Nephron (organoid): Measurements from ENCODE around the gene C1orf21.

Experiments used
- H3K27ac Mint-ChIP-seq, 3 experiments: 2 replicates each; pipeline ENCODE4 v1.8.0; 2020; ENCODE audit warnings: mixed read lengths in 3 of 3, mild to moderate bottlenecking in 2 of 3, moderate library complexity in 1 of 3
- H3K27me3 Mint-ChIP-seq: 2 replicates; pipeline ENCODE4 v1.8.0; 2021; ENCODE audit warnings: low read depth, mild to moderate bottlenecking, moderate library complexity, mixed read lengths
- H3K36me3 Mint-ChIP-seq: 2 replicates; pipeline ENCODE4 v1.8.0; 2020; ENCODE audit warnings: low read depth, mixed read lengths
- H3K4me1 Mint-ChIP-seq: 2 replicates; pipeline ENCODE4 v1.8.0; 2020; ENCODE audit warnings: mixed read lengths
- H3K4me3 Mint-ChIP-seq, 3 experiments: 2 replicates each; pipeline ENCODE4 v1.8.0; 2020; ENCODE audit warnings: mild to moderate bottlenecking in 3 of 3, mixed read lengths in 3 of 3, moderate library complexity in 2 of 3
- H3K9me3 Mint-ChIP-seq: 2 replicates; pipeline ENCODE4 v1.8.0; 2020; ENCODE audit warnings: mixed read lengths
- TF ChIP-seq, protein P1 (sequence below), 3 experiments: fragments of 200-600 bp; sonication (generic); IDR thresholded peaks; one replicate each; pipeline ENCODE4 v1.5.0; 2021; ENCODE audit warnings: antibody characterized with exemption in 3 of 3; ENCODE audit not compliant: unreplicated experiment in 3 of 3

C1orf21 gene

DNA sequence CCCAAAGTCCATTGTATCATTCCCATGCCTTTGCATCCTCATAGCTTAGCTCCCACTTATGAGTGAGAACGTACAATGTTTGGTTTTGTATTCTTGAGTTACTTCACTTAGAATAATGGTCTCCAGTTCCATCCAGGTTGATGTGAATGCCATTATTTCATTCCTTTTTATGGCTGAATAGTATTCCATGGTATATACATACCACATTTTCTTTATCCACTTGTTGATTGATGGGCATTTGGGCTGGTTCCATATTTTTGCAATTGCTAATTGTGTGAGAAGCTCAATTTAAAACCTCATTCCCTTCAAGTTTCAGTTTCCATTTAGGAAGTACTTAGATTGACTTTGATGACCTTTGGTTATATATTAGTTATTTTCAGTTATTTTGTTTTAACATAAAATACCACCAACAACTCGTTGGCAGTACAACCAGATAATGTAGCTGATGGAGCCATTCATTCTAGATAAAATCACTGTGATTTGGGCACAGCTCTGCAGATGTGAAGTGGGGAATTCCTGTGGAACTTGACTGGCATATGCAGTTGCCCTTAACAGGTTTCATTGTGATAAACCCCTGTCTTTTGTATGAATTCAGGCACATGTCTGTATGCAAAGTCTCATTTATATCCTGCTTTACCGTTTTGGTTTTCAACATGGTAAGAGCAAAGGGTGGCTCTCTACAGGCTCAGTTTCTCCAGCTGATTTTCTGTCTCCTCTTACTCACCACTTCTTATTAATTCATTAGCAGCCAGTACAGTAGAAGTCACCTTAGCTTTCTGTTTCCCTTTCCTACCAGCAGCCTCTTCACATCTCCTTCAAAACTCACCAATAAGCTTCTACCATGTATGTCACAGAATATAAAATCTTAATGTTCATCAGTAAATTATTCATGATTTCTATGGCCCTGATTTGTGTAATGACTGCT is 170.9 kb downstream of the C1orf21 start:
- Mint-ChIP-seq H3K4me1 (peaks cover 26% of the 10 kb centered on the region), H3K9me3 (peaks cover 3% of the 10 kb centered on the region), H3K27me3 (no peaks in the 10 kb centered on the region), H3K27ac (no peak overlapping the region), H3K4me3 (no peak overlapping the region), H3K36me3 (no peaks in the 10 kb centered on the region)
- TF ChIP-seq, protein P1, sequence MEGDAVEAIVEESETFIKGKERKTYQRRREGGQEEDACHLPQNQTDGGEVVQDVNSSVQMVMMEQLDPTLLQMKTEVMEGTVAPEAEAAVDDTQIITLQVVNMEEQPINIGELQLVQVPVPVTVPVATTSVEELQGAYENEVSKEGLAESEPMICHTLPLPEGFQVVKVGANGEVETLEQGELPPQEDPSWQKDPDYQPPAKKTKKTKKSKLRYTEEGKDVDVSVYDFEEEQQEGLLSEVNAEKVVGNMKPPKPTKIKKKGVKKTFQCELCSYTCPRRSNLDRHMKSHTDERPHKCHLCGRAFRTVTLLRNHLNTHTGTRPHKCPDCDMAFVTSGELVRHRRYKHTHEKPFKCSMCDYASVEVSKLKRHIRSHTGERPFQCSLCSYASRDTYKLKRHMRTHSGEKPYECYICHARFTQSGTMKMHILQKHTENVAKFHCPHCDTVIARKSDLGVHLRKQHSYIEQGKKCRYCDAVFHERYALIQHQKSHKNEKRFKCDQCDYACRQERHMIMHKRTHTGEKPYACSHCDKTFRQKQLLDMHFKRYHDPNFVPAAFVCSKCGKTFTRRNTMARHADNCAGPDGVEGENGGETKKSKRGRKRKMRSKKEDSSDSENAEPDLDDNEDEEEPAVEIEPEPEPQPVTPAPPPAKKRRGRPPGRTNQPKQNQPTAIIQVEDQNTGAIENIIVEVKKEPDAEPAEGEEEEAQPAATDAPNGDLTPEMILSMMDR (IDR thresholded peaks at IDR 0.05; ENCODE audit: unreplicated experiment in 3 of 3): no peak

GRCh38 chr1:184558691-184559090 is 171.9 kb downstream of the C1orf21 start:
- H3K27ac Mint-ChIP-seq: no peak overlapping the region
- no peaks in the 10 kb centered on the region for H3K27me3 Mint-ChIP-seq

DNA sequence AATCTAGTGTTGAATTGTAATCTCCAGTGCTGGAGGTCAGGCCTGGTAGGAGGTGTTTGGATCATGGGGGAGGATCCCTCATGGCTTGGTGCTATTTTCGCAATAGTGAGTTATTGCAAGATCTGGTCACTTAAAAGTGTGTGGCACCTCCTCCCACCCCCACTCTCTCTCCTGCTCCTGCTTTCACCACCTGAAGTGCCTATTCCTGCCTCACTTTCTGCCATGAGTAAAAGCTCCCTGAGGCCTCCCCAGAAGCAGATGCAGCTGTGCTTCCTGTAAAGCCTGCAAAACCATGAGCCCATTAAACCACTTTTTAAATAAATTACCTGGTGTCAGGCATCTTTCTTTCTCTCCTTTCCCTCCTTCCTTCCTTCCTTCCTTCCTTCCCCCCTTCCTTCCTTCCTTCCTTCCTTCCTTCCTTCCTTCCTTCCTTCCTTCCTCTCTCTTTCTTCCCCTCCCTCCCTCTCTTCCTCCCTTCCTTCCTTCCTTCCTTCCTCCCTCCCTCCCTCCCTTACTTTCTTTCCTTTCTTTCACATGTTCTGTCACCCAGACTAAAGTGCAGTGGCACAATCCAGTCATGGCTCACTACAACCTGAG is 172.4 kb downstream of the C1orf21 start:
- H3K36me3 Mint-ChIP-seq: no peaks in the 10 kb centered on the region
- H3K27me3 Mint-ChIP-seq: no peaks in the 10 kb centered on the region
- H3K4me3 Mint-ChIP-seq: no peak overlapping the region
- TF ChIP-seq, protein P1 (IDR thresholded peaks at IDR 0.05; ENCODE audit: unreplicated experiment in 3 of 3): no peak
- peaks cover 35% of the 10 kb centered on the region for H3K4me1 Mint-ChIP-seq
- H3K9me3 Mint-ChIP-seq: peaks cover 3% of the 10 kb centered on the region
- no peak overlapping the region for H3K27ac Mint-ChIP-seq

More at GRCh38 chr1:184558691-184559090, 171.9 kb downstream of the C1orf21 start:
- Mint-ChIP-seq H3K4me1 (peaks cover 35% of the 10 kb centered on the region), H3K36me3 (no peaks in the 10 kb centered on the region), H3K9me3 (peaks cover 3% of the 10 kb centered on the region), H3K4me3 (no peak overlapping the region)
- TF ChIP-seq, protein P1 (IDR thresholded peaks at IDR 0.05; ENCODE audit: unreplicated experiment in 3 of 3): no peak

- Mint-ChIP-seq H3K4me3 (no peak overlapping the region), H3K9me3 (peaks cover 3% of the 10 kb centered on the region), H3K4me1 (peaks cover 24% of the 10 kb centered on the region), H3K36me3 (no peaks in the 10 kb centered on the region), H3K27me3 (no peaks in the 10 kb centered on the region), H3K27ac (peak overlapping the region in 1 of 3 experiments; percentile 1)
- TF ChIP-seq, protein P1 (IDR thresholded peaks at IDR 0.05; ENCODE audit: unreplicated experiment in 3 of 3): no peak
Measured at GRCh38 chr1:184562806-184563205, 176.0 kb downstream of the C1orf21 start.

- no peak overlapping the region for H3K4me3 Mint-ChIP-seq
- peaks cover 20% of the 10 kb centered on the region for H3K4me1 Mint-ChIP-seq
- H3K27me3 Mint-ChIP-seq: no peaks in the 10 kb centered on the region
- TF ChIP-seq, protein P1 (IDR thresholded peaks at IDR 0.05; ENCODE audit: unreplicated experiment in 3 of 3): peak; percentile 43 to 62 (median 54)
- peak overlapping the region in 1 of 3 experiments; percentile 1 for H3K27ac Mint-ChIP-seq
- H3K9me3 Mint-ChIP-seq: no peaks in the 10 kb centered on the region
- no peaks in the 10 kb centered on the region for H3K36me3 Mint-ChIP-seq
Measured at GRCh38 chr1:184563308-184563707, 176.5 kb downstream of the C1orf21 start.
